WERI-Rb-1 (cell line): ENCODE results near the gene PTPRD.

Source experiments
- DNase-seq: peaks from one replicate; pipeline ENCODE4 v3.0.0-alpha.2; 2020
- H3K27ac ChIP-seq: fragments of 250-450 bp; sonication (Bioruptor Pico); 2 replicates; pipeline ENCODE4 v1.5.1; 2020; ENCODE audit warnings: mild to moderate bottlenecking, moderate library complexity
- H3K27me3 ChIP-seq: fragments of 250-450 bp; sonication (Bioruptor Pico); 2 replicates; pipeline ENCODE4 v1.5.1; 2021; ENCODE audit warnings: mild to moderate bottlenecking, low read depth, moderate library complexity; ENCODE audit not compliant: insufficient read depth, severe bottlenecking
- H3K36me3 ChIP-seq: fragments of 250-450 bp; sonication (Bioruptor Pico); 2 replicates; pipeline ENCODE4 v1.5.1; 2020; ENCODE audit warnings: mild to moderate bottlenecking, moderate library complexity
- H3K4me3 ChIP-seq: 2 replicates; pipeline ENCODE4 v1.5.1; 2011; ENCODE audit warnings: low read depth, mild to moderate bottlenecking, control low read depth, low read length
- H3K9me3 ChIP-seq: fragments of 250-450 bp; sonication (Bioruptor Pico); 2 replicates; pipeline ENCODE4 v1.5.1; 2021; ENCODE audit warnings: mild to moderate bottlenecking, moderate library complexity; ENCODE audit not compliant: severe bottlenecking
- TF ChIP-seq, protein P1 (sequence below): IDR thresholded peaks from 2 replicates; pipeline ENCODE4 v1.5.1; 2011; ENCODE audit warnings: low read depth, mild to moderate bottlenecking, control low read depth, inconsistent platforms, low read length

Gene PTPRD

DNA sequence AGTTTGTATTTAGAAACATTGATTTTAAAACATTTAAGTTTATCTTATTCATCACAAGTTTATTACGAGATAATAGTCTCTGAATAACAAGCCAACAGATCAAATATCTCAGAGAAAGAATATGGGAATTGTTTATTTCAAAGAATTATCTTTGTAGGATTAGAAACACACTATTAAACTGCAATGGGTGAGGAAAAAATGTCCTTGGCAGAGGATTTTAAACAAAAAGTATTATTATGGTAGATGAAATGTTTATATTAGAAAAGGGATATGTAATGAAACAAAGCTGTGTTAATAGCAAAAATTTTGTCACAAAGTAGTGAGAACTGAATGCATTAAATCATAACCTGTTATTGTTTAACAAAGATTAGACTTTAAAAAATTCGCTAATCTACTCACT lies 1430.4 kb downstream of the PTPRD start:
- Histone ChIP-seq H3K36me3 (no peaks in the 10 kb centered on the region), H3K27me3 (no peaks in the 10 kb centered on the region), H3K27ac (no peak overlapping the region), H3K4me3 (no peak overlapping the region), H3K9me3 (no peaks in the 10 kb centered on the region)
- TF ChIP-seq, protein P1, sequence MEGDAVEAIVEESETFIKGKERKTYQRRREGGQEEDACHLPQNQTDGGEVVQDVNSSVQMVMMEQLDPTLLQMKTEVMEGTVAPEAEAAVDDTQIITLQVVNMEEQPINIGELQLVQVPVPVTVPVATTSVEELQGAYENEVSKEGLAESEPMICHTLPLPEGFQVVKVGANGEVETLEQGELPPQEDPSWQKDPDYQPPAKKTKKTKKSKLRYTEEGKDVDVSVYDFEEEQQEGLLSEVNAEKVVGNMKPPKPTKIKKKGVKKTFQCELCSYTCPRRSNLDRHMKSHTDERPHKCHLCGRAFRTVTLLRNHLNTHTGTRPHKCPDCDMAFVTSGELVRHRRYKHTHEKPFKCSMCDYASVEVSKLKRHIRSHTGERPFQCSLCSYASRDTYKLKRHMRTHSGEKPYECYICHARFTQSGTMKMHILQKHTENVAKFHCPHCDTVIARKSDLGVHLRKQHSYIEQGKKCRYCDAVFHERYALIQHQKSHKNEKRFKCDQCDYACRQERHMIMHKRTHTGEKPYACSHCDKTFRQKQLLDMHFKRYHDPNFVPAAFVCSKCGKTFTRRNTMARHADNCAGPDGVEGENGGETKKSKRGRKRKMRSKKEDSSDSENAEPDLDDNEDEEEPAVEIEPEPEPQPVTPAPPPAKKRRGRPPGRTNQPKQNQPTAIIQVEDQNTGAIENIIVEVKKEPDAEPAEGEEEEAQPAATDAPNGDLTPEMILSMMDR, result no peak
- no peak for DNase-seq

DNA sequence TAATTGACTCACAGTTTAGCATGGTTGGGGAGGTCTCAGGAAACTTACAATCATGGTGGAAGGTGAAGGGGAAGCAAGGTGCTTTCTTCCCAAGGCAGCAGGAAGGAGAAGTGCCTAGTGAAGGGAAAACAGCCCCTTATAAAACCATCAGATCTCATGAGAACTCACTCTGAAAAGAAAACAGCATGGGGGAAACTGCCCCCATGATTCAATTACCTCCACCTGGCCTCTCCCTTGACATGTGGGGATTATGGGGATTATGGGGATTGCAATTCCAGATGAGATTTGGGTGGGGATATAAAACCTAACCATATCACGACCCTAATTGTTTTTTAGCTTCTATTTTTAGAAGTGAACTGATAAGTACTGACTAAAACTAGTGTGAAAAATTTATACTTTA lies 1435.7 kb downstream of the PTPRD start:
- peak; percentile 51 for DNase-seq
- H3K27me3 ChIP-seq, result no peaks in the 10 kb centered on the region
- no peaks in the 10 kb centered on the region for H3K36me3 ChIP-seq
- H3K9me3 ChIP-seq, result no peaks in the 10 kb centered on the region
- peak overlapping the region; percentile 23 for H3K27ac ChIP-seq
- TF ChIP-seq, protein P1, result no peak
- no peak overlapping the region for H3K4me3 ChIP-seq

DNA sequence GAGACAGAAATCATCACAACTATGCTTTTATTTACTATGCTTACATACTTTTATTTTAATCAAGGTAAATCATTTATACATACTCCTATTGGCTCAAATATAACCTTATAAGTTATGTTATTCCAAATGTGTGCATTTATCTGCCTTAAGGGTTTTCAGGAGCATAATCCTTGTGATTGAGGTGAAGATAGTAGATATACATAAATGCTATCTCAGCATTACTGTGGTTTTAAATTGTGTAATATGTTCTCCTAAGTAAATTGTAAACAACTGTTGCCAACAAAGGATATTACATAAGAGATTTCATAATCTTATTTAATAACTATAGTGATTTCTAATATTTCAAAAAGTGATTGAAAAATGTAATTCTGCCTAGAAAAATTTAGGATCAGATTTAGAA lies 1438.4 kb downstream of the PTPRD start:
- DNase-seq, result no peak
- no peaks in the 10 kb centered on the region for H3K27me3 ChIP-seq
- H3K4me3 ChIP-seq, result no peak overlapping the region
- H3K27ac ChIP-seq, result no peak overlapping the region
- H3K36me3 ChIP-seq, result no peaks in the 10 kb centered on the region
- TF ChIP-seq, protein P1, result no peak
- H3K9me3 ChIP-seq, result no peaks in the 10 kb centered on the region

DNA sequence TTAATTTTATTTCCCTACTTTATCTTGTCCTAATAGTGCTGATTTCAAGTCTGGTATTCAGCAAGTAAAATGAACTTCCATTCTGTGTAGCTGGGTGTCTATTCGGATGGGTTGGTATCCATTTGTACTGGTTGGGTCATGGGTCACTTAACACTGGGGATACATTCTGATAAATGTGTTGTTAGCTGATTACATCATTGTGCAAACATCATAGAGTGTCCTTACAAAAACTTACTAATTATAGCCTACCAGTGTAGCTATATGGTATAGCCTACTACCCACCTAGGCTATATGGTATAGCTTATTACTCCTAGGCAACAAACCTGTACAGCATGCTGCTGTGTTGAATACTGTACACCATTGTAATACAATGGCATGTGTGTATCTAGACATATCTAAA lies 1439.5 kb downstream of the PTPRD start:
- no peak for DNase-seq

DNA sequence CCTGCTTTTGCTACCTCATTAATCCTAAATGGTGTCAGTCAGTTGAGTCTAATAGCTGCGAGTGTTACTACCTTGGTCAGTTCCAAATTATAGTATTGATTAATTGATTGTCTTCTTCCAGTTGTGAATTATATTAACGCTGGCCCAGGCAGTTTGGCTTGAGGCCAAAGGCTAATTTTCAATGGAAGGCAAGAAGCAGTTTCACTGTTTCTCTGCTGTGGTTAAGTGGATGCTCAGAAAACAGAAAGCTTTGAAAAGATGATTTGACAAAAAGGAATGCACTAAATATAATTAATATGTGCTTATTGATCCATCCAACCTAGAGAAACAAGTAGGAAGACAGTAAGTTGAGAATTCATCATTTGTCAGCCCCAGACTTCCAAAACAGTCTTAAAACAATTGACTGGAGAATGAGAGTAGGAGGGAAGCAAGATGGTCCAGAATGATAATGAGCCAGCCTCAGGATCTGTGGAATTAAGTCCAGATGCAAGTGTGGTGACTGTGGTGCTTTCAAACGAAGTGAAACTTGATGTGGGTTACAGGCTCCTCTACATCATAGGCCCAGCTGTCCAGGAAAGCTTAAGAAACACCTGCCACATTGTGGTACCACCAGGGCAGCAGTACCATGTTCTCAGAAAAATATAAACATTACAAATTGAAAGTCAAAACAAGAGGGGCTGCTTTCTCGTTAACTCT lies 1442.2 kb downstream of the PTPRD start:
- Histone ChIP-seq H3K9me3 (no peaks in the 10 kb centered on the region), H3K27me3 (no peaks in the 10 kb centered on the region)
- TF ChIP-seq, protein P1, result no peak

More for the DNA sequence above, 1439.5 kb downstream of the PTPRD start:
- TF ChIP-seq, protein P1, result no peak
- no peak overlapping the region for H3K4me3 ChIP-seq
- no peaks in the 10 kb centered on the region for H3K27me3 ChIP-seq
- no peak overlapping the region for H3K27ac ChIP-seq
- no peaks in the 10 kb centered on the region for H3K36me3 ChIP-seq
- no peaks in the 10 kb centered on the region for H3K9me3 ChIP-seq

DNA sequence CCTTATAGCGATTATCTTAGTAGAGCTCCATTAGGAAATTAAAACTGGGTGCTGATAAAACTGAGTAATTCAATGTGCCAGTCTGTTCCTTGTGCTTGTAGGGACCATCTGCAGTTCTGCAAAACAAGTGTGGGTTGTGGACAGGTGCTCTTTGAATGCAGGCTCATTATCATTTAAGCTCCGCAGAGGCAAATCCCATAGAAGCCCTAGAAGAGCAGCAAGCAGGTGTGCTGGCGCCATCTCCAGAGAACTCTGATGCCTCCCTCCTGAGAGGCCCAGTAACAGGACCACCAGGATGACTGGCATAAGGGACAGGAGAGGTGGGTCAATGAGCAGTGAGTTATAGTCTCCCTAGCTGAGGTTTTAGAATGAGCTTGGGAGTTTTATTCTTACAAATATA lies 1470.8 kb downstream of the PTPRD start:
- no peaks in the 10 kb centered on the region for H3K9me3 ChIP-seq
- H3K27ac ChIP-seq, result no peak overlapping the region
- no peaks in the 10 kb centered on the region for H3K27me3 ChIP-seq
- DNase-seq, result peak; percentile 67
- TF ChIP-seq, protein P1, result peak; percentile 48; the same call in 1 of the 2 replicates
- H3K36me3 ChIP-seq, result no peaks in the 10 kb centered on the region
- H3K4me3 ChIP-seq, result no peak overlapping the region

More for the DNA sequence above, 1442.2 kb downstream of the PTPRD start:
- no peak overlapping the region for H3K27ac ChIP-seq
- no peaks in the 10 kb centered on the region for H3K36me3 ChIP-seq
- no peak for DNase-seq
- no peak overlapping the region for H3K4me3 ChIP-seq
